RWPE1 (cell line): ENCODE data around the gene LDB3.

Experiments used
- CTCF ChIA-PET: fragments of 350-600 bp; sonication (Branson Sonifier 250); formaldehyde crosslinking; extraction: SDS; loops from one replicate; lab custom pipeline; 2021; lab: Yijun Ruan, JAX
- POLR2A ChIA-PET: fragments of 400-600 bp; formaldehyde crosslinking; extraction: SDS; loops from one replicate; lab custom pipeline; 2020; ENCODE audit warnings: antibody characterized with exemption; ENCODE audit not compliant: low non-redundant PET; lab: Yijun Ruan, JAX
- DNase-seq: peaks from one replicate; pipeline ENCODE4 v3.0.0; 2012; ENCODE audit warnings: low spot score
- H3K27ac ChIP-seq: fragments of 450-650 bp; 2 replicates; pipeline ENCODE4 v1.5.1; 2017
- CTCF ChIP-seq: fragments of 450-650 bp; conservative IDR thresholded peaks from 2 replicates; pipeline ENCODE4 v1.5.1; 2017; ENCODE audit warnings: low read depth, mild to moderate bottlenecking

The LDB3 gene

GRCh38 chr10:86646532-86646931, 21.8 kb upstream of the LDB3 start:
- ChIA-PET CTCF (no interaction called here), POLR2A (no interaction called here)
- peak overlapping the region; percentile 84 for H3K27ac ChIP-seq
- DNase-seq, result no peak
- TF ChIP-seq CTCF, result no peak

DNA sequence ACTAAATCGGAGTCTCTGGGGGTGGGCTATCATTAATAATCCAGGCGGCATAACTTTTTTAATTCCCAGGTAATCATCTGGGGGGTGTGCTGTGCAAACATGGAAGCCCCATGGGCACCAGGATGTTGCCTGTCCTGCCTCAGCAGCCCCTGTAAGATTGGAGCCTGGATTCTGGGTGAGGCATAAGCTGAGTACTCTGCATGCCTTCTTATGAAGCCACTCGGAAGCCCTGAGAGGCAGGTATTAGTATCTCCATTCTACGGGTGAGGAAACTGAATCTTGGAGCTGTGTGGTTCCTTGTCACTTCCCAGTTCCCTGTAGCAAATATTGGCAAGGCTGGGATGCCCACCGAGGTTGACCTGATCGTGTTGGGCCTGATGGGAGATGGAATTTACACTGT, 21.4 kb upstream of the LDB3 start:
- ChIA-PET CTCF (no interaction called here), POLR2A (no interaction called here)
- no peak for TF ChIP-seq CTCF

DNA sequence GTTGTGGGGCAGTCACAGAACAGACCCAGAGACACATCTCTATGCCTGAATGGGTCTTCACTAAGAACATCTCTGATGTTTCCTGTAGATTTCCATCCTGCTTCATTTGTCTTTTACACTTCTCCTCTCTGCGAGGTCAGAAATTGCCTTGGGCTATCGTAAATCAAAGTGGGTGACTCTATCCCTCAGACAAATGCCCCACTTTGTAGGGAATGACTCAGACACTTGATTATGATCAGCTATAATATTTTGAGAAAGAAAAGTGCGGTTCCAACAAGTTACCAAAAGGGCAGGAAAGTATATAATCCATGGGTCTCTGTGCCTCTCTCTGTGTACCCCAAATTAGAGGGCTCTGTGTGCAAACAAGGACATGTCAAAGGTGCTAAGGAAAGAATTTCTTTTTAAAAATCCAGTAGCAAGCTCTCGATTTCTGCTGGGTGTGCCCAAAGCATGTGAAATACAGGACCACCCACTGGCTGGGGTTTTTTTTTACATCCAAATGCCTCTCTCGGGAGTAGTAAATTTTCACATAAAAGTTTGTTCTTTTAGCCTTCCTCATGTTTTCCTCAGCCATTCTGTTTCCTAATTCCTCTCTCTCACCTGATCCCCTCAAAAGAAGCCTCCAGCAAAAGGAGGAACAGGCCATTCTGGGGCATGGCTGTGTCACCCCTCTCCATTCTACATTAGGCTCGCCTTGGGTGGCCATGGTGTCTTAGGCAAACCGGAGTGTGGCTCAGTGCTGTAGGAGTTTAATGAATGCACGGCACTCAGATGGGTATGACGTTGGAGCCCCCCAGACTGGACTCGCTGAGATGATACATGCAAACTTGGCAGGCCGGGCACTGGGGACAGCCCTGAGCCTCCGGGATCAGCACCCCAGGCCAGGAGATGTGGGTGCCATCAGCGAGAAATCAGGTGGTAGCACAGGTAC, 20.3 kb upstream of the LDB3 start:
- no peak for TF ChIP-seq CTCF
- CTCF ChIA-PET, result no interaction called here
- peak overlapping the region; percentile 84 for H3K27ac ChIP-seq
- peak; percentile 84 for DNase-seq
- POLR2A ChIA-PET, result no interaction called here

More for the DNA sequence above, 21.4 kb upstream of the LDB3 start:
- DNase-seq, result no peak
- H3K27ac ChIP-seq, result peak overlapping the region; percentile 84

DNA sequence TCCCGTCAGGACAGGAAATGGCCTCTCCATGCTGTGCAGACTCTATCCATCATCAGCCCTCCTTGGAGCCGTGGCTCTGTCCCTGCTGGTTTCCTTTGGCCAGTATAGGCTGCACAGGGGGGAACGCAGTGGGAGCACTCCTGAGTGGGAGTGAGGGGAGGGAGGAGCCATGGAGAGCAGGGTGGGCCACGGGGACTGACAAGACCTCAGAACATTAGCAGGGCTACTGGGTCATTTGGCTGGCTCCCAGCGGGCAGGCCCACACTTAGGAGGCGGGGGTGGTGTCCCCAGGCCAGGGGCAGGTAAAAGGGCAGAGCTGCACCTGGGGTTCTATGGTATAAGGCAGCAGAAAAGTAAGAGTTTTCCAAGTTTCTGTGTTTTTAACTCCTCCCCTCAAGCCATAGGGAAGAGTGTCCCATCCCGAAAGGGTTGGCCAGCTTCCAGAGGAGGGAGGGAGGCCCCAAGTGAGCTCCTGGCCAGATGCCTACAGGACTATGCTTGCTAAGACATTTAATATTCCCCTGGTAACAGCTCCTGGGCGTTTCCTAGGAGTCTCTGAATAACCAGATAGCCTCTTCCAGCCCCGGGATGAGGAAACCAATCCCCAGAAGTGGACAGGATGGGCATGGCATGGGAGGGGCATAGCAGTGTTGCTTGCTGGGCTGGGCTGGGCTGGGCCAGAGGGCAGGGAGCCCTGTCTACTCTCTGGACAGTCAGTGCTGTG, 19.4 kb upstream of the LDB3 start:
- ChIA-PET CTCF (no interaction called here), POLR2A (no interaction called here)
- H3K27ac ChIP-seq, result peak overlapping the region; percentile 84
- no peak for TF ChIP-seq CTCF
- DNase-seq, result peak; percentile 96

DNA sequence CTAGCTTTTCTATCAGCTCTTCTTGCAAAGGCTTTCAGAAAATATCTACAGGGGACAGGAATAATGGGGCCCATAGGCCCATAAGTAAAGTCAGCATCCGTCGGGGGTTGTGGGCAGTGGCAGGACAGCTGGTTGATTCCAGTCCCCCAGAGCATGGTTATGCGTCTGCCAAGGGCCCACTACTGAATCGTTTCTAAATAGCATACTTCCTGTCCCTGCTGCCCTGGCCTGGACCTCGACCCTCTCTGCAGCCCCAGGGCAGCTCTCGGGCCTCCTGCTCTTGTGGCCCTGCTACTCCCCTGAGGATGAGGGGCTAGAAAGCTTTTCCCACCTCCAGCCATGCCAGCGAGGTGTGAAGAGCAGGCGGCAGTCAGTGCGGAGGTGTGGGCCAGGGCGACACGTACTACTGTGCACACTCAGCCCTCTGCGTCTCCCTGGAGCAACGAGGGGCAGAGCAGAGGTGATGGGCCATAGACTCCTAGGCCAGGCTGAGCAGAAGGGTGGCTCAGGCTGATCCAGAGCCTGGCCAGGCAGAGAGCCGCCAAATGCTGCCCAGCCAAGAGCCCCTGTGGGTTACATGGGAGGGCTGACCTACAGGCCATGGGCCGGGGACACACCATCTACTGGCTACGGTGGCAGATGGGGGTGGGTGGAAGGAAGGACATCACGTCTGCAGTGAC, 18.7 kb upstream of the LDB3 start:
- peak overlapping the region; percentile 84 for H3K27ac ChIP-seq
- DNase-seq, result no peak
- TF ChIP-seq CTCF, result no peak
- ChIA-PET CTCF (no interaction called here), POLR2A (no interaction called here)

GRCh38 chr10:86650151-86650550, 18.2 kb upstream of the LDB3 start:
- no peak for TF ChIP-seq CTCF
- H3K27ac ChIP-seq, result peak overlapping the region; percentile 84
- no peak for DNase-seq
- CTCF ChIA-PET, result no interaction called here
- POLR2A ChIA-PET, result no interaction called here
